Esophagus (tissue), 2 donors: ENCODE results near the gene PTPRF. TPM values are rescaled to one million over a fixed set of nuclear protein-coding genes. Genes with fewer than 3 reads are reported as not detected.

ENCODE experiments used
- H3K27ac ChIP-seq, 2 donors: one replicate each; pipeline ENCODE4 v1.5.1; 2013; ENCODE audit warnings: low read depth in 2 of 2, mild to moderate bottlenecking in 2 of 2, inconsistent platforms in 1 of 2, low read length in 1 of 2, moderate library complexity in 1 of 2
- H3K27me3 ChIP-seq, 2 donors: one replicate each; pipeline ENCODE4 v1.6.1; 2013; ENCODE audit warnings: low read length in 2 of 2, control low read depth in 1 of 2, mild to moderate bottlenecking in 1 of 2; ENCODE audit not compliant: insufficient read depth in 2 of 2, control insufficient read depth in 1 of 2
- H3K36me3 ChIP-seq, 2 donors: one replicate each; pipeline ENCODE4 v1.6.1; 2013; ENCODE audit warnings: low read length in 1 of 2; ENCODE audit not compliant: control insufficient read depth in 2 of 2, insufficient read depth in 2 of 2
- H3K4me1 ChIP-seq, 2 donors: one replicate each; pipeline ENCODE4 v1.6.1; 2013; ENCODE audit warnings: low read length in 1 of 2; ENCODE audit not compliant: control insufficient read depth in 2 of 2, insufficient read depth in 2 of 2
- H3K4me3 ChIP-seq, 2 donors: one replicate each; pipeline ENCODE4 v1.5.1; 2013; ENCODE audit warnings: low read length in 2 of 2, mild to moderate bottlenecking in 2 of 2, low read depth in 1 of 2, moderate library complexity in 1 of 2
- H3K9me3 ChIP-seq, 2 donors: one replicate each; pipeline ENCODE4 v1.6.1; 2013; ENCODE audit warnings: mild to moderate bottlenecking in 2 of 2, low read depth in 1 of 2, low read length in 1 of 2, moderate library complexity in 1 of 2; ENCODE audit not compliant: control insufficient read depth in 2 of 2, insufficient read depth in 1 of 2
- WGBS, 2 donors: extraction: QIAGEN DNeasy Blood & Tissue Kit; methylation state at CpG; one replicate each; pipeline ENCODE4 v1.1.7; 2013; 5-methylcytosine and 5-hydroxymethylcytosine counted together
- polyA plus RNA-seq, 2 donors: library from polyadenylated mRNA; stranded (reverse); fragments of 200-250 nt; gene quantifications; one replicate each; pipeline ENCODE4 v1.2.3, GENCODE V29; 2013
- donor health status: healthy with polysubstance abuse.
- donor health status: Bipolar disorder and iron deficiency.

The PTPRF gene
- polyA plus RNA-seq, result 10 to 100 TPM; 62.7 to 69.9 TPM

DNA sequence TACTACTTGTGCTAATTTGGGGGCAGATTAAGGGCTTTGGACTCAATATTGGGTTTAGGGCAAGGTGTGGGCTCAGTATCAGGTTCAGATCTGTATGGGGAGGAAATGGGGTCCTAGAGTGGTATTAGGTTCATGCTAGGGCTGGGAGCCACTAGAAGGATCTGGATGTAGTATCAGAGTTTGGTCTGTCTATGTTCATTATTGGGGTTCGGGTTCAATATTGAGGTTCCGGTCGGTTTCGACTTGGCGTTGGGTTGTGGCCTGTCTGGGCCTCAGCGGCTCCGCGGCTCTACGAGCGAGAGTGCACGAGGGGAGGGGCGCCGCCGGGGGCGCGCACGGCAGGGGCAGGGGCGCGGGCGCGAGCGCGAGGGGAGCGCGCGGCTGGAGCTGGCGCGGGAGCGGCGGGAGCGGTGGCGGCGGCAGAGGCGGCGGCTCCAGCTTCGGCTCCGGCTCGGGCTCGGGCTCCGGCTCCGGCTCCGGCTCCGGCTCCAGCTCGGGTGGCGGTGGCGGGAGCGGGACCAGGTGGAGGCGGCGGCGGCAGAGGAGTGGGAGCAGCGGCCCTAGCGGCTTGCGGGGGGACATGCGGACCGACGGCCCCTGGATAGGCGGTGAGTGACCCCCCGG is at the start of gene PTPRF:
Gene PTPRF, plus strand, starts transcription at position 401 of the 624 bp plus-strand sequence. CDS start 14,193 bp downstream, outside the sequence.
- Histone ChIP-seq H3K4me1 (peaks cover 10 to 13% of the 10 kb centered on the region in 2 donors), H3K9me3 (no peaks in the 10 kb centered on the region), H3K27ac (peak within 1 kb of the TSS; percentile 80 to 91), H3K27me3 (no peaks in the 10 kb centered on the region), H3K36me3 (no peaks in the 10 kb centered on the region), H3K4me3 (peak within 1 kb of the TSS; percentile 74 to 81)
- WGBS, 2 donors, result 0 to 2% methylated on average over 12 to 58 of the region's 58 CpGs

DNA sequence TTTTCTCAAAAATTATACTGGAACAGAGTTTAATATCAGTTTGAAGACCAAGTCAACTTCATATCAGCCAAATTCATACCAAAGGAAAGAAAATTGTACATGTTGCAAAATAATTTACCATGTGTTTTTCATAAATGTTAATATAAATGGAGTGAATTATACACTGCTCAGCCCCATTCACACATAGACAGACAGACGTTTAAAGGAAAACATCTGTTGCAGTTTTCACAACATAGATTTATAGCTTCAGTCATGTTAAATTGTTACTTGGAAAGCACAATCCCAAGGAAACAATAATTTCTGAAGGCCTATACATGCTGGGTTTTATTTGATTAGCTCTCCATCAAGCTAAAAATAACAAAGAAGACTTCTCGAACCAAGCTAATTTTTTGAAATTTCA is 49.2 kb upstream of the PTPRF start:
- Histone ChIP-seq H3K4me3 (no peak overlapping the region), H3K27me3 (no peaks in the 10 kb centered on the region), H3K36me3 (no peaks in the 10 kb centered on the region), H3K4me1 (no peaks in the 10 kb centered on the region), H3K9me3 (no peaks in the 10 kb centered on the region), H3K27ac (no peak overlapping the region)
- WGBS, 2 donors, result 81 to 82% methylated on average over 2 of the region's 2 CpGs

DNA sequence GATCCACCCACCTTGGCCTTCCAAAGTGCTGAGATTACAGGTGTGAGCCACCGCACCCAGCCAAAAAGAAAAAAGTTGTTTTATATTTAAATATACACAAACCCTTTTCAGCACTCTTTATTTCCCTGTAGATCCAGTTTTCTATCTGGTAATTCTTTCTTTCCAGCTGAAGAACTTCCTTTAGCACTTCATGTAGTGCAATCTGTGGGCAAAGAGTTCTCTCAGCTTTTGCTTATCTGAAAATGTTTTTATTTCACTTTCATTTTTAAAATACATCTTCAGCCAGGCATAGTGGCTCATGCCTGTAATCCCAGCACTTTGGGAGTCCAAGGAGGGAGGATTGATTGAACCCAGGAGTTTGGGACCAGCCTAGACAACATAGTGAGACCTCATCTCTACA is 48.5 kb upstream of the PTPRF start:
- Histone ChIP-seq H3K27me3 (no peaks in the 10 kb centered on the region), H3K9me3 (no peaks in the 10 kb centered on the region), H3K27ac (no peak overlapping the region), H3K4me3 (no peak overlapping the region), H3K4me1 (no peaks in the 10 kb centered on the region), H3K36me3 (no peaks in the 10 kb centered on the region)
- WGBS, 2 donors, result 91 to 100% methylated on average over 1 of the region's 1 CpG

DNA sequence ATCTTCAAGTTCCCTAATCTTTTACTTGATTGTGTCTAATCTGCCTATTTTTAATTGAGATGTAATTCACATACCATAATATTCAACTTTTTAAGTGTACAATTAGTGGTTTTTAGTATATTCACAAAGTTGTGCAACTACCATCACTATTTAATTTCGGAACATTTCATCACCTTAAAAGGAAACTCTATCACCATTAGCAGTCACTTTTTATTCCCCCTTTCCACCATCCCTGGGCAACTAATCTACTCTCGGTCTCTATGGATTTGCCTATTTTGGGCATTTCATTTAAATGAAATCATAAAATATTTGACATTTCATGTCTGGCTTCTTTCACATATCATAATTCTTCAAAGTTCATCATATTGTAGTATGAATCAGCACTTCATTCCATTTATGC is 46.3 kb upstream of the PTPRF start:
- Histone ChIP-seq H3K27me3 (no peaks in the 10 kb centered on the region), H3K27ac (no peak overlapping the region), H3K4me3 (no peak overlapping the region), H3K4me1 (no peaks in the 10 kb centered on the region), H3K36me3 (no peaks in the 10 kb centered on the region), H3K9me3 (no peaks in the 10 kb centered on the region)
- 96% methylated on average over 2 of the region's 2 CpGs for WGBS, 2 donors

DNA sequence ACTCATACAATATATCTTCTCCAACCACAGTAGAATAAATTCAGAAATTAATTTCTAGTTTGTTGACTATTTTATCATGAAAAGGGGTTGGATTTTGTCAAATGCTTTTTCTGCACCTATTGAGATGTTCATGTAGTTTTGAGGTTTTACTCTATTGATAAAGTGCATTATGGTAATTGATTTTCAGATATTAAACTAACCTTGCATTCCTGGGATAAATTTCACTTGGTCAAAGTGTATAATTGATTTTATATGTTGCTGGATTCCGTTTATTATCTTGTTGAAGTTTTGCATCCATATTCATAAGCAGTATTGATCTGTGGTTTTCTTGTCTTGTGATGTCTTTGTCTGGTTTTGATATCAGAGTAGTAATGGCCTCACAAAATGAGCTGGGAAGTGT is 42.5 kb upstream of the PTPRF start:
- 65 to 81% methylated on average over 1 of the region's 1 CpG for WGBS, 2 donors
- Histone ChIP-seq H3K9me3 (no peaks in the 10 kb centered on the region), H3K4me1 (no peaks in the 10 kb centered on the region), H3K27me3 (no peaks in the 10 kb centered on the region), H3K4me3 (no peak overlapping the region), H3K27ac (no peak overlapping the region), H3K36me3 (no peaks in the 10 kb centered on the region)

DNA sequence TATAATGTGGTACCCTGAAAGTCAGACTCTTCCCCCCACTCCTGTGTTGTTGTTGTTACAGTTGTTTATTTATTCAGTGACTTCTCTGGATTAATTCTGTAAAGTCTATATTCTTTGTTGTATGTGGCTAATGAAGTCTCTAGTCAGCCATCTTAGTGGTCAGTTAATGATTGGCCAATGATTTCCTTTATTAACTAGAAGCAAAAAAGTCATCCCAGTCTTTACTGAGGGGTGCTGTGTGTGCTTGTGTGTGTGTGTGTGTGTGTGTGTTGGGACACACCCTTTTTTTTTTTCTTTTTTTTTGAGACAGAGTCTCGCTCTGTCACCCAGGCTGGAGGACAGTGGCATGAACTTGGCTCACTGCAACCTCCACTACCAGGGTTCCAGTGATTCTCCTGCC is 39.6 kb upstream of the PTPRF start:
- H3K4me3 ChIP-seq, result no peak overlapping the region
- H3K27ac ChIP-seq, result no peak overlapping the region
- WGBS, 2 donors, result 85 to 89% methylated on average over 1 of the region's 1 CpG
- no peaks in the 10 kb centered on the region for H3K9me3 ChIP-seq
- no peaks in the 10 kb centered on the region for H3K4me1 ChIP-seq
- H3K27me3 ChIP-seq, result no peaks in the 10 kb centered on the region
- H3K36me3 ChIP-seq, result no peaks in the 10 kb centered on the region

DNA sequence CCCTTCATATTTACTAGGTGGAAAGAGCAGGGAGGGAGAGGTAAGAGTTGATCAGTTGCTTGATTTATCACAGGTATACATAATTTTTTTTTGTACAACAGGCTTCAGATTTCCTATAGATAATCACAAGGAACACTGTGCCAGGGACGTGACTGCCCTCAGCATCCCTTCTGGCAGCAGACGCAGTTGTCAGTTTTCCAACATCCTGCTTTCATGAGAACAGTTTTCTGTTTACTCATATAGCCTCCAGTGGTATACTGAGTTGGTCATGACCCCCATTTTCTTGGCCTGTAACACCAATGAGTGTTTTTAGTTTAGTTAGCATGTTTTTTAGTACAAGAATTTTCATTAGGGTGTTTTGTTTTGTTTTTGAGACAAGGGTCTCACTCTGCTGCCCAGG is 37.9 kb upstream of the PTPRF start:
- Histone ChIP-seq H3K36me3 (no peaks in the 10 kb centered on the region), H3K4me3 (no peak overlapping the region), H3K9me3 (no peaks in the 10 kb centered on the region), H3K4me1 (no peaks in the 10 kb centered on the region), H3K27me3 (no peaks in the 10 kb centered on the region), H3K27ac (no peak overlapping the region)
- 24 to 34% methylated on average over 2 of the region's 2 CpGs for WGBS, 2 donors

DNA sequence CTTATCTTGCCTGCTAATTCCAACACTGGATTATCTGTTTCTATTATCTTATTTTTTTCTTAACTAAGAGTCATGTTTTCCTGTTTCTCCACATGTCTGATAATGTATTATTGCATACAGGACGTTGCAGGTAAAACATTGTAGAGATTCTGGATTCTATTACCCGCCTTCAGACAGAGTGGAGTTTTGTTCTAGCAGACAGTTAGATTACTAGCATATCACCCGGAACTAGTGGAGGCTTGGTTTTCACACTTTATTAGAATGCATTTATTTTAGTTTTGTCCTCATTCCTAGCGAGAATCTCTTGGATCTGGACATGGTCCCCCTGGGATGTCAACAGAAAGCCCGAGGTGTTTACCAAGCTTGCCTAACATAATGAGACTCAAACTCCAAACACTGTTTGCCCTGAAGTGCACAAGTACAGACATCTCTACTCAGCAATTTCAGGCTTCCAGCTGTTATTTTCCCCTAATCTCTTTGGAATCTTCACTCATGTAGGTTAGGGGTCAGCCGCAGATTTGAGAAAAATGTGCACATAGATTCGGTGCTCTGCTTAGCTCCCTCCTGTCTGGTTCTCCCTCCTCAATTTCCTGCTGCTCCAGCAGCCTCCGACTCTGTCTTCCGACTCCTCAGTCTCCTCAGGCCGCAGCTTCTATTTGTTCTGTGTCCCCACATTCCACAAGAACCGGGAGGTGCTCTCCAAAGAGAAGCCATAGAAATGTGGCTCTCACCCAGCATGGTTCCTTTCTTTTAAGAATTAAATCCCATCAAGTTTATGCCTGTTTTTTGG is 36.8 kb upstream of the PTPRF start:
- no peaks in the 10 kb centered on the region for H3K4me1 ChIP-seq
- 33 to 47% methylated on average over 11 of the region's 11 CpGs for WGBS, 2 donors
- no peaks in the 10 kb centered on the region for H3K9me3 ChIP-seq
- no peak overlapping the region for H3K4me3 ChIP-seq
- no peaks in the 10 kb centered on the region for H3K27me3 ChIP-seq
- peak overlapping the region in 1 of 2 donors; percentile 13 for H3K27ac ChIP-seq
- H3K36me3 ChIP-seq, result no peaks in the 10 kb centered on the region

DNA sequence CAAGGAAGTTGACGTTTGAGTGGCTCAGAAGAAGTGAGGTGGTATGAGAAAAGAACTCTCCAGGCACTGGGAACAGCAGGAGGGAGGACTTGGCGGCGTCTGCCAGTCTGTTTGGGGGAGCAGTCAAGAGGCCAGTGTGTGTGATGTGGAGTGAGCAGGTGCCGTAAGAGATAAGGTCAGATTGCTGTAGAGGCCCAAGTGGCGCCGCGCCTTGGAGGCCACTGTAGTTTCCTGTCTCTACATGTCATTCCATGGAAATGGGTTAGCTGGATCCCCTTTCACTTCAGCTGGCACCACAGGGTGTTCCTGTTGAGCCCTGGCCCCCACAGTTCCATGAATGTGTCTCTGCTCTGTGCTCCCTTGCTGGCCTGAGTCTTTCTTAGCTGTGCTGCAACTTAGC is 35.5 kb upstream of the PTPRF start:
- Histone ChIP-seq H3K27me3 (no peaks in the 10 kb centered on the region), H3K27ac (no peak overlapping the region), H3K4me3 (no peak overlapping the region), H3K36me3 (no peaks in the 10 kb centered on the region), H3K9me3 (no peaks in the 10 kb centered on the region), H3K4me1 (no peaks in the 10 kb centered on the region)
- WGBS, 2 donors, result 93 to 97% methylated on average over 7 of the region's 7 CpGs

DNA sequence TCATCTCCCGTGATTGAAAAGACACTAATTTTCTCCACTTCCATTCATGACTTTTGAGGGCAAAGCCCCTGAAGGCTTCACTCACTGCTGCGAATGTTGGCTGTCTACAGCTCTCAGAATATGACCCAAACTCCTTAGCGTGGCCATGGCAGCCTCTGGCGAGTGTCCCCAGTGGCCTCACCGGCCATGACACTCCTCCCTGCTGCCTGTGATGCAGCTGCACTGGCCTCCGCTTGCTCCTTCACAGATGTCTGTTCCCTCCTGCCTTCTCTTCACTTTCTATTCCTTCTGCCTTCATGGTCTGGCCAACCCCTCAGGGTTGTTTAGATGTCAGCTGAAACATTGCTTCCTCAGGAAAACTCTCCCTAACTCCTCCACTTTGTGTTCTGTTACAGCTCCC is 30.8 kb upstream of the PTPRF start:
- WGBS, 2 donors, result 79 to 90% methylated on average over 6 of the region's 6 CpGs
- no peaks in the 10 kb centered on the region for H3K27me3 ChIP-seq
- H3K9me3 ChIP-seq, result no peaks in the 10 kb centered on the region
- H3K27ac ChIP-seq, result no peak overlapping the region
- no peak overlapping the region for H3K4me3 ChIP-seq
- H3K36me3 ChIP-seq, result no peaks in the 10 kb centered on the region
- H3K4me1 ChIP-seq, result no peaks in the 10 kb centered on the region
